GM21360 (cell line): ENCODE results near the gene CPHXL.

ENCODE experiments used
- ATAC-seq: cut with Tn5 transposase; IDR thresholded peaks from one replicate; pipeline ENCODE4 v1.9.1; 2021; ENCODE audit warnings: mild to moderate bottlenecking, moderate library complexity; ENCODE audit not compliant: unreplicated experiment

The CPHXL gene

DNA sequence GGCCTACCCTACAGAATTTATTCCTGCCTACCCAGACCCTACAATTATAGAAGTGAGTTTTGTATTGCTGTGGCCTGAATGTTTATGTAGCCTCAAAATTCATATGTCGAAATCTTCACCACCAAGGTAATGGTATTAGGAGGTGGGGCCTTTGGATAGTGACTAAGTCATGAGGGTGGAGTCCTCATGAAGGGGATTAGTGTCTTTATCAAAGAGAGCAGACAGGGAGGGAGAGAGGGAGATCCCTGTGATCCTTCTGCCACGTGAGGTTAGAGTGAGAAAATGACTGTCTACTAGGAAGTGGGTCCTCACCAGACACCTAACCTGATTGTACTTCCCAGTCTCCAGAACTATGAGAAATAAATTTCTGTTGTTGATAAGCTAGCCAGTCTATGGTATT is 24.0 kb downstream of the CPHXL start:
- ATAC-seq = no peak

GRCh38 chr16:75701361-75701760 is 24.9 kb downstream of the CPHXL start, which contains the start of gene DUXB:
TSS of gene DUXB (minus strand) at chr16:75701461. CDS start at chr16:75701418, 43 bp downstream.
- no peak for ATAC-seq

DNA sequence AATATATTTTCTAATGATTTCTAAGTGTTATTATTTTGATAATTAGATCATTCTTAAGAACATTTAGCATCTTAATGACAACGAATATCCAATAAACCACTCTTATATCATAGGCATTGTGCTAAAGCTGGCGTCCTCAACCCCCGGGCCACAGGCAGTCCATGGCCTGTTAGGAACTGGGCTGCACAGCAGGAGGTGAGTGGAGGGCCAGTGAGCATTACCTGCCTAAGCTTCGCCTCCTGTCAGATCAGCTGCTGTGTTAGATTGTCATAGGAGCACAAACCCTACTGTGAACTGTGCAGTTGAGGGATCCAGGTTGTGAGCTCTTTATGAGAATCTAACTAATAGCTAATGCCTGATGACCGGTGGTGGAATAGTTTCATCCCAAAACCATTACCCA is 28.7 kb downstream of the CPHXL start:
- ATAC-seq = no peak

DNA sequence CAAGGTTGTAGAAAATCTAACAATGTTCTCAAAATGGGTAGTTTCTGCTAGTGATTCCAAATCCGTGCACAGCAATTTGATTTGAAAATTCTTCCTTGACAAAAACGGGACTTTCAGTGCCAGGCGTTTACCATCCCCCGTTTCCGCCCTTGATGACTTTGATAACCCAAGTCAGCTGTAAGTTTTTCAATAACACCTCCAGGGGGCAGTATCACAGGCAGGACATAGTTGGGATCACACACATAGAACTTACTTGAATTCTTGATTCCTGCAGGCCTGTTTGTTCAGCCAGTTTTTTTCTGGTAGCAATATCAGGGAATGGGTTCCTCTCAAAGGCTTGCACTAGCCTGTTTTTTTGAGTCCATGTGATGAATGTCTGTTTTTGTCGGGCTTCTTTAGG is 30.6 kb downstream of the CPHXL start:
- ATAC-seq = no peak

DNA sequence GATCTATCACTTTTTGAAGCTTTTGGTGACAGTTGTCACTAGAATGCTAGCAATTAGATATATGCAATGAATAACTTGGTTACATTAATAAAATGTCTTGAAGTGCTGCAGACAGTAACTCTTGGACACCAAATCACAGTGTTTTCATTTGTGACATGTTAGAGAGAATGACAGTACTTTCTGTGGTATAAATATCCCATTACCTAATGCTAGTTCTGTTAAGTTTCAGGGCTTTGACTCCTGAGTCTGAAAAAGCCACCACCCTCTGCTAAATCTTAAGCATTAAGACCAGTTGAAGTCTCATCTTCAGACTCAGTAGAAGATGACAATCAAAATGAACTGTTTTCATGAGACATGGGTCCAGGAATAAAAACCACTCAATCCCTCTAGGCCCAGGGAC is 38.9 kb downstream of the CPHXL start:
- no peak for ATAC-seq

DNA sequence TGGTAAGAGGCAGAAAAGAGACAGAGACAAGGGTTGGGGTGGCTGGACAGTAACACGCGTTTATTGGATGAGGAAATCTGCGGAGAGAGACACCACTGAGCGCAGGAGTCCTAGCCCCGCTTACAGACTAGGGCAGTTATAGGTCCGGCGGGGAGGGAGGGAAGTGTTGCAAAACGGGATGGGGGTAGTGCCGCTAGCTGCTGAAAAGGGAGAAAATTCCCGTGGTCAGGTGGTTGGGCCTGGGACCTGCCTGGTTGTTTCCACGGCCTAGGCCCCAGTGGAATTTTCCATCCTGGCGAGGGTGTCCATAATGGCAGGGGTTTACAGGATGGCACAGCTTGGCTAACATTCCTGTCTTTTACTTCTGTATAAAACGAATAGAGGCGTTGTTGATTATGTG is 44.0 kb downstream of the CPHXL start:
- ATAC-seq = no peak

- no peak for ATAC-seq
Measured at GRCh38 chr16:75679366-75679765, 46.9 kb downstream of the CPHXL start.

DNA sequence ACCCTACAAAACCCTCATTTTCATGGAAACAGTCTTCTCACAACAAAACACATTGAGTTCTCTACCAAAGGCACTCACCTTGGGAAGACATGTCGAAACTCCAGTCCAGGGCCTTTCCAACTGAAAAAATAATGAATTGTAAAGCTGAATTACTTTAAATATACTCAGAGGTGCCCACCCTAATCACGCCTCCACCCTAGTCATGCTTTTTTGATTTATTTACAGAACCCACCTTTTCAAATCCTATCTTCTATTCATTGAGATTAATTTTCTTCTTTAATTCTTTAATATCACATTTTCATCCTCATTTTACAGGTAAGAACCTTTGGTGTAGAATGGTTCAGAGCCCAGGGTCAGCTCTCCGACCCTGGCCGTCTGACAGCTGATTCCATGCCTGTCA is 49.4 kb downstream of the CPHXL start, which contains the start of gene CPHXL2:
TSS of gene CPHXL2 (minus strand) at position 101 of the 400 bp plus-strand sequence. CDS start at position 91, 10 bp downstream.
- no peak for ATAC-seq

GRCh38 chr16:75667503-75667902 is 58.8 kb downstream of the CPHXL start:
- ATAC-seq = no peak
